Ishikawa (cell line): ENCODE measurements around the gene PEPD.

Experiments used
- EP300 ChIP-seq: IDR thresholded peaks from 2 replicates; pipeline ENCODE4 v1.6.1; 2012; ENCODE audit warnings: borderline replicate concordance
- MAX ChIP-seq: IDR thresholded peaks from 2 replicates; pipeline ENCODE4 v1.6.1; 2012
- RAD21 ChIP-seq: IDR thresholded peaks from 2 replicates; pipeline ENCODE4 v1.6.1; 2012; ENCODE audit warnings: low read depth
- TCF12 ChIP-seq: IDR thresholded peaks from 2 replicates; pipeline ENCODE4 v1.6.1; 2012; ENCODE audit warnings: low read depth
- TF ChIP-seq, protein P1 (sequence below): IDR thresholded peaks from 2 replicates; pipeline ENCODE4 v1.6.1; 2012; ENCODE audit warnings: low read depth, mild to moderate bottlenecking

GRCh38 chr19:33368074-33368864 is 153.3 kb downstream of the PEPD start:
- TF ChIP-seq EP300 (no peak), RAD21 (no peak), TCF12 (no peak), MAX (no peak)
- TF ChIP-seq, protein P1, sequence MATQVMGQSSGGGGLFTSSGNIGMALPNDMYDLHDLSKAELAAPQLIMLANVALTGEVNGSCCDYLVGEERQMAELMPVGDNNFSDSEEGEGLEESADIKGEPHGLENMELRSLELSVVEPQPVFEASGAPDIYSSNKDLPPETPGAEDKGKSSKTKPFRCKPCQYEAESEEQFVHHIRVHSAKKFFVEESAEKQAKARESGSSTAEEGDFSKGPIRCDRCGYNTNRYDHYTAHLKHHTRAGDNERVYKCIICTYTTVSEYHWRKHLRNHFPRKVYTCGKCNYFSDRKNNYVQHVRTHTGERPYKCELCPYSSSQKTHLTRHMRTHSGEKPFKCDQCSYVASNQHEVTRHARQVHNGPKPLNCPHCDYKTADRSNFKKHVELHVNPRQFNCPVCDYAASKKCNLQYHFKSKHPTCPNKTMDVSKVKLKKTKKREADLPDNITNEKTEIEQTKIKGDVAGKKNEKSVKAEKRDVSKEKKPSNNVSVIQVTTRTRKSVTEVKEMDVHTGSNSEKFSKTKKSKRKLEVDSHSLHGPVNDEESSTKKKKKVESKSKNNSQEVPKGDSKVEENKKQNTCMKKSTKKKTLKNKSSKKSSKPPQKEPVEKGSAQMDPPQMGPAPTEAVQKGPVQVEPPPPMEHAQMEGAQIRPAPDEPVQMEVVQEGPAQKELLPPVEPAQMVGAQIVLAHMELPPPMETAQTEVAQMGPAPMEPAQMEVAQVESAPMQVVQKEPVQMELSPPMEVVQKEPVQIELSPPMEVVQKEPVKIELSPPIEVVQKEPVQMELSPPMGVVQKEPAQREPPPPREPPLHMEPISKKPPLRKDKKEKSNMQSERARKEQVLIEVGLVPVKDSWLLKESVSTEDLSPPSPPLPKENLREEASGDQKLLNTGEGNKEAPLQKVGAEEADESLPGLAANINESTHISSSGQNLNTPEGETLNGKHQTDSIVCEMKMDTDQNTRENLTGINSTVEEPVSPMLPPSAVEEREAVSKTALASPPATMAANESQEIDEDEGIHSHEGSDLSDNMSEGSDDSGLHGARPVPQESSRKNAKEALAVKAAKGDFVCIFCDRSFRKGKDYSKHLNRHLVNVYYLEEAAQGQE, result no peak
